SU-DHL-6 (cell line): ENCODE results near the gene MAPT.

Experiments used
- H2AFZ ChIP-seq: fragments of 200-600 bp; sonication (generic); 2 replicates; pipeline ENCODE4 v1.6.1; 2014; ENCODE audit warnings: low read depth, mild to moderate bottlenecking, moderate library complexity, mixed read lengths, antibody characterized with exemption, low read length; ENCODE audit not compliant: severe bottlenecking
- H3F3A ChIP-seq: fragments of 200-600 bp; shearing (Covaris generic); 2 replicates; pipeline ENCODE4 v1.6.0; 2016; ENCODE audit warnings: antibody characterized with exemption, mild to moderate bottlenecking; ENCODE audit not compliant: insufficient read depth
- H3K27ac ChIP-seq: fragments of 200-600 bp; sonication (generic); 2 replicates; pipeline ENCODE4 v1.5.1; 2016; ENCODE audit warnings: low read depth, mild to moderate bottlenecking, low read length, moderate library complexity, mixed read lengths
- H3K27me3 ChIP-seq: fragments of 200-600 bp; sonication (generic), shearing (Covaris generic); 2 replicates; pipeline ENCODE4 v1.6.0; 2014; ENCODE audit warnings: mild to moderate bottlenecking, low read length
- H3K36me3 ChIP-seq: fragments of 200-600 bp; sonication (generic); 2 replicates; pipeline ENCODE4 v1.6.1; 2014; ENCODE audit warnings: mild to moderate bottlenecking, low read length, mixed read lengths
- H3K4me2 ChIP-seq: fragments of 300-600, 200-600 bp; shearing (Covaris generic), sonication (generic); 2 replicates; pipeline ENCODE4 v1.6.0; 2014; ENCODE audit warnings: low read length, low read depth, mild to moderate bottlenecking; ENCODE audit not compliant: poor library complexity, severe bottlenecking
- H3K4me3 ChIP-seq: fragments of 200-600 bp; sonication (generic); 2 replicates; pipeline ENCODE4 v1.5.1; 2014; ENCODE audit warnings: antibody characterized with exemption, low read length, mild to moderate bottlenecking, mixed read lengths; ENCODE audit not compliant: insufficient read depth, poor library complexity, severe bottlenecking
- H3K79me2 ChIP-seq: fragments of 200-600 bp; sonication (generic); 2 replicates; pipeline ENCODE4 v1.6.1; 2014; ENCODE audit warnings: mild to moderate bottlenecking, low read length, moderate library complexity; ENCODE audit not compliant: insufficient read depth
- H3K9ac ChIP-seq: fragments of 200-600 bp; sonication (generic); 2 replicates; pipeline ENCODE4 v1.7.0; 2014; ENCODE audit warnings: mild to moderate bottlenecking, low read length
- H3K9me2 ChIP-seq: fragments of 200-600 bp; sonication (generic); replicated peaks from 2 replicates; pipeline ENCODE4 v1.6.1; 2014; ENCODE audit warnings: low read length; ENCODE audit not compliant: insufficient read depth
- H3K9me3 ChIP-seq: fragments of 200-600 bp; sonication (generic); 2 replicates; pipeline ENCODE4 v1.6.1; 2014; ENCODE audit warnings: low read length, mixed read lengths; ENCODE audit not compliant: insufficient read depth
- H4K20me1 ChIP-seq: fragments of 200-600 bp; sonication (generic); 2 replicates; pipeline ENCODE4 v1.6.1; 2014; ENCODE audit warnings: low read depth, mild to moderate bottlenecking, antibody characterized with exemption, low read length, moderate library complexity, mixed read lengths
- EZH2phosphoT487 ChIP-seq: fragments of 200-600 bp; sonication (generic), shearing (Covaris generic); conservative IDR thresholded peaks from 2 replicates; pipeline ENCODE4 v1.6.1; 2018; ENCODE audit warnings: mild to moderate bottlenecking, antibody characterized with exemption, low read length, moderate library complexity, mixed read lengths
- TF ChIP-seq, protein P1 (sequence below): fragments of 200-600 bp; sonication (generic); IDR thresholded peaks from one replicate; pipeline ENCODE4 v1.5.1; 2017; ENCODE audit warnings: antibody characterized with exemption, mild to moderate bottlenecking, low read length, moderate library complexity; ENCODE audit not compliant: insufficient read depth, poor library complexity, severe bottlenecking

The MAPT gene

DNA sequence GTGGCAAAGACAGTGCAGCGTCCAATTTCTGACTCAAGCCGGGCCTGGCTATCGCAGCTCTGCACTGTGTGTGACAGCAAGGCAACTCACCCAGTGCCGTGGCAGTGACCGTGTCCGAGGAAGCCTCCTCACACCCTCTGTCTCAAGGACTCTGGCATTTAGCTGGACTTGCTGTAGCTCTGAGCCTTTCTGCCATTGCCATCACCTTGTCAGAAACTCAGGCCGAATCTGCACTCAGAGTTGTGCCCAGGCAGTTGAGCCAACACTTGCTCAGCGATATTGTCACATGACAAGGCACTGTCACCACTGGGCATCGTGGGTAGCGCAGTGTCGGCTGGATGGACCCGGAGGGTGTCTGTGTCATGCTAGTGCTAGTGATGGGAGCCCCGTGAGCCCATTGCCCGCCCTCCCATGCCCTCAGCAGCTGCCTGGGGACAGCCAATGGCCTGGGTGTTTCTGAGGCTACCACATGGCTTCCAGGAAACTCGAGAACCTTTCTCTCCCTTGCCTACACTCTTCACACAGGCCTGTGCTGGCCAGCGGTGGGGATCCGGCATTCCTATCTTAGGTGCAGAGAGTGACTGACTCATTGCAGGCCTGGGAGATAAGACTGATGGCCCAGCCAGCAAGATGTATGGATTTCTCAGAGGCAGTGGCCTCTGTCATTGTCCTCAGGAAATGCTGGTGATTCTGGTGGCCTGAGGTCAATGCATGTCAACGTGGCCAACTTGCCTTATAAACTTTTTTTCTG is 82.6 kb downstream of the MAPT start:
- Histone ChIP-seq H3K9ac (no peak overlapping the region), H4K20me1 (no peaks in the 10 kb centered on the region), H3K36me3 (no peaks in the 10 kb centered on the region), H3K4me2 (no peak overlapping the region), H3K9me3 (no peaks in the 10 kb centered on the region), H3K79me2 (no peaks in the 10 kb centered on the region), H3K27ac (no peak overlapping the region), H2AFZ (no peak overlapping the region), H3F3A (no peaks in the 10 kb centered on the region), H3K27me3 (no peaks in the 10 kb centered on the region), H3K9me2 (no peaks in the 10 kb centered on the region), H3K4me3 (no peak overlapping the region)
- TF ChIP-seq, protein P1, sequence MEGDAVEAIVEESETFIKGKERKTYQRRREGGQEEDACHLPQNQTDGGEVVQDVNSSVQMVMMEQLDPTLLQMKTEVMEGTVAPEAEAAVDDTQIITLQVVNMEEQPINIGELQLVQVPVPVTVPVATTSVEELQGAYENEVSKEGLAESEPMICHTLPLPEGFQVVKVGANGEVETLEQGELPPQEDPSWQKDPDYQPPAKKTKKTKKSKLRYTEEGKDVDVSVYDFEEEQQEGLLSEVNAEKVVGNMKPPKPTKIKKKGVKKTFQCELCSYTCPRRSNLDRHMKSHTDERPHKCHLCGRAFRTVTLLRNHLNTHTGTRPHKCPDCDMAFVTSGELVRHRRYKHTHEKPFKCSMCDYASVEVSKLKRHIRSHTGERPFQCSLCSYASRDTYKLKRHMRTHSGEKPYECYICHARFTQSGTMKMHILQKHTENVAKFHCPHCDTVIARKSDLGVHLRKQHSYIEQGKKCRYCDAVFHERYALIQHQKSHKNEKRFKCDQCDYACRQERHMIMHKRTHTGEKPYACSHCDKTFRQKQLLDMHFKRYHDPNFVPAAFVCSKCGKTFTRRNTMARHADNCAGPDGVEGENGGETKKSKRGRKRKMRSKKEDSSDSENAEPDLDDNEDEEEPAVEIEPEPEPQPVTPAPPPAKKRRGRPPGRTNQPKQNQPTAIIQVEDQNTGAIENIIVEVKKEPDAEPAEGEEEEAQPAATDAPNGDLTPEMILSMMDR: no peak
- no peak for TF ChIP-seq EZH2phosphoT487

DNA sequence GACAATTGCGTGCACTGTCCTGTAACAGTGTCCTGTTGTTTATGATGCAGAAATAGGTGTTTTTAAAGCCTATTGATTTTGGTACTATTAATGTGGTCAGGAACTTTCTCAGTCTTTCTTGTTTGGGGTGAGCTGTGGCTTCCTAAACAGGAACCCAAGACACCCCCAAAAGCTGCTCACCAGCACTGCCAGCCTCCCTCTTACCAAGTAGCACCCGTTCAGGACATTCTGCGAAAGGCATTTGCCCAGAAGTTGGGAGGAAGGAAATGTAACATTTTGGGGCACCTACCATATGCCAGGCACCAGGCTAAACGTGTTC is 83.1 kb downstream of the MAPT start:
- Histone ChIP-seq H3K79me2 (no peaks in the 10 kb centered on the region), H3K27ac (no peak overlapping the region), H3K9me3 (no peaks in the 10 kb centered on the region), H4K20me1 (no peaks in the 10 kb centered on the region), H3K9me2 (no peaks in the 10 kb centered on the region), H3K36me3 (no peaks in the 10 kb centered on the region), H3K4me2 (no peak overlapping the region), H2AFZ (no peak overlapping the region), H3K9ac (no peak overlapping the region), H3F3A (no peaks in the 10 kb centered on the region), H3K4me3 (no peak overlapping the region), H3K27me3 (no peaks in the 10 kb centered on the region)
- TF ChIP-seq, protein P1: no peak
- TF ChIP-seq EZH2phosphoT487: no peak

DNA sequence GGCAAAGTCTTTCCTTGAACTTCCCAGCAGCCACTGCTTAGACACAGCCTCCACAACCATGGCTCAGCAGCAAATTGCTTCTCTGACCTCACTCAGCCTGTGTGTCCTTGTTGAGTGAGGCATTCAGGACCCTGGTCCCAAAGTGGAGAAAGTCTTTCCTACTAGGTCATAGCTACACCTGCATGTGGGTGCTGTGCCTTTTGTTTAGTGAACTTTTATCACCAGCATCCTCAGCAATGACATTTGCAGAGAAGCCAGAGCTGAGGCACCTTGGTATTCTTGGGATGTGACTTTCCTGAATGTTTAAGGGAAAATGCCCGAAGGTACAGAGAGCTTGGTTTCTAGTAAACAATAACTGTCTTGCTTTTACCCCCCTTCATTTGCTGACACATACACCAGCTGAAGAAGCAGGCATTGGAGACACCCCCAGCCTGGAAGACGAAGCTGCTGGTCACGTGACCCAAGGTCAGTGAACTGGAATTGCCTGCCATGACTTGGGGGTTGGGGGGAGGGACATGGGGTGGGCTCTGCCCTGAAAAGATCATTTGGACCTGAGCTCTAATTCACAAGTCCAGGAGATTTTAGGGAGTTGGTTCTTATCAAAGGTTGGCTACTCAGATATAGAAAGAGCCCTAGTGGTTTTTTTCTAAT is 83.7 kb downstream of the MAPT start:
- Histone ChIP-seq H4K20me1 (no peaks in the 10 kb centered on the region), H3K36me3 (no peaks in the 10 kb centered on the region), H3K27me3 (no peaks in the 10 kb centered on the region), H3F3A (no peaks in the 10 kb centered on the region), H3K4me2 (no peak overlapping the region), H3K9me3 (no peaks in the 10 kb centered on the region), H3K79me2 (no peaks in the 10 kb centered on the region), H3K4me3 (no peak overlapping the region), H2AFZ (no peak overlapping the region), H3K9ac (no peak overlapping the region), H3K9me2 (no peaks in the 10 kb centered on the region), H3K27ac (no peak overlapping the region)
- no peak for TF ChIP-seq EZH2phosphoT487
- TF ChIP-seq, protein P1: no peak
